ENCODE data around the gene CWC22.

- TF ChIP-seq TAF1 (IDR thresholded peaks at IDR 0.05; ENCODE audit: borderline replicate concordance, insufficient read depth, low read length) (no peak), SIN3A (IDR thresholded peaks at IDR 0.05; ENCODE audit: borderline replicate concordance, insufficient read depth, low read length) (no peak), REST (IDR thresholded peaks at IDR 0.05; ENCODE audit: insufficient read depth in 1 of 2, low read depth in 2 of 2, low read length in 2 of 2) (no peak)
These were observed 5.4 kb downstream of the CWC22 start for GRCh38 chr2:180001726-180002125.
